Nephron (organoid): ENCODE data around the gene PLEKHA5.

Source experiments
- H3K27ac Mint-ChIP-seq, 3 experiments: 2 replicates each; pipeline ENCODE4 v1.8.0; 2020; ENCODE audit warnings: mixed read lengths in 3 of 3, mild to moderate bottlenecking in 2 of 3, moderate library complexity in 1 of 3
- H3K27me3 Mint-ChIP-seq: 2 replicates; pipeline ENCODE4 v1.8.0; 2021; ENCODE audit warnings: low read depth, mild to moderate bottlenecking, moderate library complexity, mixed read lengths
- H3K36me3 Mint-ChIP-seq: 2 replicates; pipeline ENCODE4 v1.8.0; 2020; ENCODE audit warnings: low read depth, mixed read lengths
- H3K4me1 Mint-ChIP-seq: 2 replicates; pipeline ENCODE4 v1.8.0; 2020; ENCODE audit warnings: mixed read lengths
- H3K4me3 Mint-ChIP-seq, 3 experiments: 2 replicates each; pipeline ENCODE4 v1.8.0; 2020; ENCODE audit warnings: mild to moderate bottlenecking in 3 of 3, mixed read lengths in 3 of 3, moderate library complexity in 2 of 3
- H3K9me3 Mint-ChIP-seq: 2 replicates; pipeline ENCODE4 v1.8.0; 2020; ENCODE audit warnings: mixed read lengths
- CTCF ChIP-seq, 3 experiments: fragments of 200-600 bp; sonication (generic); IDR thresholded peaks; one replicate each; pipeline ENCODE4 v1.5.0; 2021; ENCODE audit warnings: antibody characterized with exemption in 3 of 3; ENCODE audit not compliant: unreplicated experiment in 3 of 3

Gene PLEKHA5

GRCh38 chr12:19150273-19150900 lies 20.9 kb downstream of the PLEKHA5 start:
- no peak overlapping the region for H3K4me3 Mint-ChIP-seq
- no peaks in the 10 kb centered on the region for H3K27me3 Mint-ChIP-seq
- H3K4me1 Mint-ChIP-seq: no peaks in the 10 kb centered on the region
- H3K27ac Mint-ChIP-seq: peak overlapping the region in 2 of 3 experiments; percentile 12 to 77
- H3K36me3 Mint-ChIP-seq: peaks cover 50% of the 10 kb centered on the region
- no peak for TF ChIP-seq CTCF (IDR thresholded peaks at IDR 0.05; ENCODE audit: unreplicated experiment in 3 of 3)
- peaks cover 4% of the 10 kb centered on the region for H3K9me3 Mint-ChIP-seq

DNA sequence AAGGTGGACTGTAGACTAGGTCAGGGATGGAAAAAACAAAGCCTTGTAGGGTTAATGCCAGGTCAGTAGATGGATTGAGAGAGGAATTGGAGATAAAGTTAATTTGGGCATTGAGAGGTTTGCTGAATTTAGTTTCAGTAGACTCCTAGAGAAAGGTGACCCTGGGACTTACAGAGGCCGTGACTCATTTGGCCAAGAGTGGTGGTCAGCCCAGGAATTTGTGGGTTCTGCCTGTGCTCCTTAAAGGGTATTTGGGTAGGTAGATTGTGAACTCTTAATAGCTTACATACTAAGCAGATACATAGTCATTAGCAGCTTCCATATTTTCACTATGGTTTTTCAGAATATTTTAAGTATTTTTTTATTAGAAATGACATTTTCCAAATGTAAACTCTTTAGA lies 21.8 kb downstream of the PLEKHA5 start:
- no peak overlapping the region for H3K4me3 Mint-ChIP-seq
- H3K4me1 Mint-ChIP-seq: peaks cover 7% of the 10 kb centered on the region
- H3K27me3 Mint-ChIP-seq: no peaks in the 10 kb centered on the region
- H3K36me3 Mint-ChIP-seq: peaks cover 50% of the 10 kb centered on the region
- H3K27ac Mint-ChIP-seq: peak overlapping the region in 2 of 3 experiments; percentile 12 to 77
- H3K9me3 Mint-ChIP-seq: peaks cover 4% of the 10 kb centered on the region
- no peak for TF ChIP-seq CTCF (IDR thresholded peaks at IDR 0.05; ENCODE audit: unreplicated experiment in 3 of 3)

- no peak overlapping the region for H3K4me3 Mint-ChIP-seq
- H3K36me3 Mint-ChIP-seq: peaks cover 50% of the 10 kb centered on the region
- H3K27ac Mint-ChIP-seq: peak overlapping the region in 1 of 3 experiments; percentile 21
- peaks cover 4% of the 10 kb centered on the region for H3K9me3 Mint-ChIP-seq
- no peaks in the 10 kb centered on the region for H3K27me3 Mint-ChIP-seq
- H3K4me1 Mint-ChIP-seq: peaks cover 14% of the 10 kb centered on the region
- TF ChIP-seq CTCF (IDR thresholded peaks at IDR 0.05; ENCODE audit: unreplicated experiment in 3 of 3): no peak
Observed at GRCh38 chr12:19153396-19153795, 23.9 kb downstream of the PLEKHA5 start.

DNA sequence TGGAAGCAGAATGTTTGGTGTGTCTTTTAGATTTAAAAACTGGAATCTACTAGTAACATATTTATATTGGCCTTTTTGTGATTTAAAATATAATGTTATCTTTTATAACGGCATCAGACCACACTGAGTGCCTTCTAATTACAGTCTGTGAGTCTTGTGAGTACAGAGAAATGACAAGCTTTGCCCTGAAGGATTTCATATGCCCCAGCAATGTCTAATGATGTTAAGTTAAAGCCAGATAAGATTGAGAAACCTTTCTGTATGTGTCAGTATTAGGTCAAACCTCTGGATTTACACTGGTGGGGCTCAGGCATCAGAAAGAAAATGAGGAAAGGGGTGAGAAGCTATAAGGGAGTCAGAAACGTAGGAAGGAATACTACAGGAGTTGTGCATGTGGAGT lies 25.2 kb downstream of the PLEKHA5 start:
- peaks cover 23% of the 10 kb centered on the region for H3K4me1 Mint-ChIP-seq
- H3K27me3 Mint-ChIP-seq: no peaks in the 10 kb centered on the region
- peaks cover 1% of the 10 kb centered on the region for H3K9me3 Mint-ChIP-seq
- peaks cover 40% of the 10 kb centered on the region for H3K36me3 Mint-ChIP-seq
- H3K4me3 Mint-ChIP-seq: no peak overlapping the region
- peak overlapping the region; percentile 18 to 62 (median 41) for H3K27ac Mint-ChIP-seq
- TF ChIP-seq CTCF (IDR thresholded peaks at IDR 0.05; ENCODE audit: unreplicated experiment in 3 of 3): no peak

DNA sequence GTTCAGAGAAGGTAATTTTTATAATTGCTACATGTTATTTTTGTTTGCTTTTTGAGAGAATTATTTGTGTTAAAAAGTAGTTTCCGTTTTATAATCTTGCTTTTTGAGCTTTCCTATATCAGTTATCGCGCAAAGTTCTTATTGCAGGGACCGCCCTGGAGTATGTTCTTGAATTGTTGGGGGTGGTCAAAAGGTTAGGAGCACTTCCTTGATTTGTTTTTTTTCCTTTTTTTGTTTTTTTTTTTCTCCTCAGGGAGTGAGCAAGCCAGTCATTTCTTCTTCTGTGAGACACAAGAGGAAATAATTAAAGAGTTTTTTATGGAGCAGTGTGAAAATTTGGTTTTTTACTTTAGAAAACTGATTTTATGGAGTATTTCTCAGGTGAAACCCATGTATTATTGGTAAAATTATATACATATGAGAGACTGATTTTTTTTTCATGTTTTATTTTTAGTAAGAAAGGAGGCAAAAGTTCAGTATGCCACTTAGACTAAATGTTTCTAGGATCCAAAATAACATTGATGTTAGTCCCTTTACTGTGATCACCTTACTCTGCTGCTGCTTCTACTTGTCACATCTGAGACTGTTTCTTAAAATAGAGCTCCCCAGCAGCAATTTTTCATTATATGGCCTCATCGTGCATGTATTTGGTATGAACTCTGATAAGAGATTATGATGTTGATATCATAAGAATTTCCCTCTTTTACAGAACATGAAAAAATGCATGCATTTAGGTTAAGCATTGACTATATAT lies 26.6 kb downstream of the PLEKHA5 start:
- Mint-ChIP-seq H3K9me3 (no peaks in the 10 kb centered on the region), H3K27me3 (no peaks in the 10 kb centered on the region), H3K27ac (peak overlapping the region; percentile 60 to 75 (median 69)), H3K36me3 (peaks cover 25% of the 10 kb centered on the region), H3K4me3 (no peak overlapping the region), H3K4me1 (peaks cover 24% of the 10 kb centered on the region)
- no peak for TF ChIP-seq CTCF (IDR thresholded peaks at IDR 0.05; ENCODE audit: unreplicated experiment in 3 of 3)
